HepG2 (cell line): ENCODE results near the gene SALL4. TPM values are rescaled to one million over a fixed set of nuclear protein-coding genes. Genes with fewer than 3 reads are reported as not detected.
A peak's percentile ranks its signal among the peaks of the same experiment; 100 is the strongest.

Experiments used
- ASH2L ChIP-seq: fragments of 300-600, 200-600 bp; sonication (generic); IDR thresholded peaks from 2 replicates; pipeline ENCODE4 v1.7.0; 2017; ENCODE audit warnings: low read depth, mild to moderate bottlenecking, moderate library complexity, mixed read lengths, low read length; ENCODE audit not compliant: insufficient read length
- E2F2 ChIP-seq: sonication (generic); formaldehyde crosslinking; IDR thresholded peaks from 2 replicates; pipeline ENCODE4 v1.4.0; 2020; ENCODE audit warnings: missing genetic modification reagents, borderline replicate concordance
- HCFC1 ChIP-seq: fragments of 150-350 bp; IDR thresholded peaks from 2 replicates; pipeline ENCODE4 v1.6.1; 2014; ENCODE audit warnings: low read depth, low read length
- MED13 ChIP-seq: sonication (generic); formaldehyde crosslinking; IDR thresholded peaks from 2 replicates; pipeline ENCODE4 v1.5.0; 2020; ENCODE audit warnings: missing genetic modification reagents
- MIER3 ChIP-seq: IDR thresholded peaks from 2 replicates; pipeline ENCODE4 v1.6.1; 2016; ENCODE audit warnings: missing compliant biosample characterization, borderline replicate concordance
- NCOA1 ChIP-seq: sonication (generic); formaldehyde crosslinking; IDR thresholded peaks from 2 replicates; pipeline ENCODE4 v1.9.0; 2021; ENCODE audit warnings: missing genetic modification reagents
- RXRB ChIP-seq: IDR thresholded peaks from 2 replicates; pipeline ENCODE4 v1.6.1; 2016; ENCODE audit warnings: borderline replicate concordance, missing genetic modification reagents, missing compliant biosample characterization
- SAFB2 ChIP-seq: sonication (generic); formaldehyde crosslinking; IDR thresholded peaks from 2 replicates; pipeline ENCODE4 v1.5.1; 2020; ENCODE audit warnings: missing genetic modification reagents, low read depth, mild to moderate bottlenecking, borderline replicate concordance
- THAP11 ChIP-seq: IDR thresholded peaks from 2 replicates; pipeline ENCODE4 v1.6.1; 2016; ENCODE audit warnings: missing biosample characterization, missing genetic modification reagents
- THRA ChIP-seq: sonication (generic); formaldehyde crosslinking; IDR thresholded peaks from 2 replicates; pipeline ENCODE4 v1.4.0; 2020; ENCODE audit warnings: missing genetic modification reagents, borderline replicate concordance
- ZBTB38 ChIP-seq: sonication (generic); formaldehyde crosslinking; IDR thresholded peaks from 2 replicates; pipeline ENCODE4 v1.5.1; 2020; ENCODE audit warnings: mild to moderate bottlenecking, missing genetic modification reagents
- ZEB1 ChIP-seq: IDR thresholded peaks from 2 replicates; pipeline ENCODE4 v1.6.1; 2012; ENCODE audit warnings: mild to moderate bottlenecking, low read depth, inconsistent platforms; ENCODE audit not compliant: insufficient replicate concordance
- ZMYM2 ChIP-seq: sonication (generic); formaldehyde crosslinking; IDR thresholded peaks from 2 replicates; pipeline ENCODE4 v1.8.0; 2022; ENCODE audit warnings: mild to moderate bottlenecking, missing genetic modification reagents
- ZNF101 ChIP-seq: sonication (generic); formaldehyde crosslinking; IDR thresholded peaks from 2 replicates; pipeline ENCODE4 v1.4.0; 2020; ENCODE audit warnings: mild to moderate bottlenecking, low read depth, missing genetic modification reagents, borderline replicate concordance
- ZNF264 ChIP-seq: sonication (generic); formaldehyde crosslinking; IDR thresholded peaks from 2 replicates; pipeline ENCODE4 v1.4.0; 2020; ENCODE audit warnings: missing genetic modification reagents
- ZNF282 ChIP-seq: fragments of 450-650 bp; IDR thresholded peaks from 2 replicates; pipeline ENCODE4 v1.6.1; 2018; ENCODE audit not compliant: partially characterized antibody
- ZNF33A ChIP-seq: sonication (generic); formaldehyde crosslinking; IDR thresholded peaks from 2 replicates; pipeline ENCODE4 v1.5.1; 2020; ENCODE audit warnings: missing genetic modification reagents, mild to moderate bottlenecking, moderate library complexity, borderline replicate concordance
- ZNF547 ChIP-seq: sonication (generic); formaldehyde crosslinking; IDR thresholded peaks from 2 replicates; pipeline ENCODE4 v1.5.1; 2020; ENCODE audit warnings: mild to moderate bottlenecking, missing genetic modification reagents
- ZNF770 ChIP-seq: sonication (generic); formaldehyde crosslinking; IDR thresholded peaks from 2 replicates; pipeline ENCODE4 v1.5.0; 2020; ENCODE audit warnings: mild to moderate bottlenecking, missing genetic modification reagents
- ZNF816 ChIP-seq: sonication (generic); formaldehyde crosslinking; IDR thresholded peaks from 2 replicates; pipeline ENCODE4 v1.8.0; 2022; ENCODE audit warnings: missing genetic modification reagents, mild to moderate bottlenecking, borderline replicate concordance
- ZSCAN21 ChIP-seq: sonication (generic); formaldehyde crosslinking; IDR thresholded peaks from 2 replicates; pipeline ENCODE4 v1.8.0; 2022; ENCODE audit warnings: mild to moderate bottlenecking, missing genetic modification reagents, moderate library complexity, borderline replicate concordance
- polyA plus RNA-seq, 8 experiments: library from polyadenylated mRNA; depleted of rRNA in 3 of 8; stranded (reverse) in 7 of 8; unstranded in 1 of 8; fragments of >200 nt; fragmentation: Illumina TruSeq in 4 of 8; extraction: Trizol in 4 of 8; gene quantifications; 2 replicates each; pipeline versions ENCODE4 v1.2.1 to v1.2.3, GENCODE V29; 2011 to 2016; ENCODE audit warnings: low read depth in 4 of 8, missing spikeins in 1 of 8, mixed read lengths in 1 of 8; ENCODE audit not compliant: insufficient read depth in 1 of 8
- total RNA-seq, 5 experiments: library from RNA; depleted of rRNA; stranded (reverse); fragments of >200 nt; fragmentation: Illumina TruSeq; extraction: Trizol; gene quantifications; 2 replicates each; pipeline ENCODE4 v1.2.3, GENCODE V29; 2016; ENCODE audit warnings: low read depth in 1 of 5
- TF ChIP-seq, protein P1 (sequence below): sonication (generic); formaldehyde crosslinking; IDR thresholded peaks from 2 replicates; pipeline ENCODE4 v1.5.0; 2020; ENCODE audit warnings: missing genetic modification reagents

Gene SALL4
- total and polyA plus RNA-seq, 2 of the 13 experiments (the other 11 are each of a cell fraction or from before 2014, with no cell fraction given): 0.33 to 1.8 TPM

GRCh38 chr20:51768759-51769517 lies 33.4 kb downstream of the SALL4 start (continued):
- TF ChIP-seq ZNF101 (CRISPR knock-in tag) (no peak), ZNF282 (peak; percentile 10), MED13 (CRISPR knock-in tag) (no peak), MIER3 (no peak), ZEB1 (no peak), NCOA1 (CRISPR knock-in tag) (no peak), HCFC1 (no peak), ZNF33A (CRISPR knock-in tag) (no peak), ZNF547 (CRISPR knock-in tag) (no peak), ZMYM2 (CRISPR knock-in tag) (no peak), ZSCAN21 (no peak), ASH2L (peak; percentile 26), RXRB (CRISPR knock-in tag) (no peak), ZBTB38 (CRISPR knock-in tag) (peak; percentile 83), THAP11 (CRISPR knock-in tag) (no peak), ZNF264 (CRISPR knock-in tag) (no peak), ZNF770 (CRISPR knock-in tag) (no peak), E2F2 (CRISPR knock-in tag) (peak; percentile 38; the same call in 1 of the 2 replicates), SAFB2 (CRISPR knock-in tag) (no peak), THRA (no peak), ZNF816 (CRISPR knock-in tag) (no peak)
- TF ChIP-seq, protein P1, sequence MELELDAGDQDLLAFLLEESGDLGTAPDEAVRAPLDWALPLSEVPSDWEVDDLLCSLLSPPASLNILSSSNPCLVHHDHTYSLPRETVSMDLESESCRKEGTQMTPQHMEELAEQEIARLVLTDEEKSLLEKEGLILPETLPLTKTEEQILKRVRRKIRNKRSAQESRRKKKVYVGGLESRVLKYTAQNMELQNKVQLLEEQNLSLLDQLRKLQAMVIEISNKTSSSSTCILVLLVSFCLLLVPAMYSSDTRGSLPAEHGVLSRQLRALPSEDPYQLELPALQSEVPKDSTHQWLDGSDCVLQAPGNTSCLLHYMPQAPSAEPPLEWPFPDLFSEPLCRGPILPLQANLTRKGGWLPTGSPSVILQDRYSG (CRISPR knock-in tag): no peak
